H9 (cell line): ENCODE data around the gene EPC2. TPM values are rescaled to one million over a fixed set of nuclear protein-coding genes. Genes with fewer than 3 reads are reported as not detected.

ENCODE experiments used
- DNase-seq: peaks from one replicate; pipeline ENCODE4 v3.0.0-alpha.2; 2017
- H2AFZ ChIP-seq: one replicate; pipeline ENCODE4 v1.6.1; 2013; ENCODE audit warnings: mild to moderate bottlenecking, low read length, control low read depth, moderate library complexity
- H2AK5ac ChIP-seq: 2 replicates; pipeline ENCODE4 v1.6.1; 2013; ENCODE audit warnings: low read length, control low read depth, mixed read lengths; ENCODE audit not compliant: insufficient read length
- H2BK120ac ChIP-seq: one replicate; pipeline ENCODE4 v1.6.1; 2013; ENCODE audit warnings: low read depth, mild to moderate bottlenecking, low read length, control low read depth, inconsistent platforms; ENCODE audit not compliant: poor library complexity, severe bottlenecking
- H2BK12ac ChIP-seq: 2 replicates; pipeline ENCODE4 v1.6.1; 2013; ENCODE audit warnings: low read length, control low read depth, mixed read lengths, low read depth; ENCODE audit not compliant: insufficient read length
- H2BK15ac ChIP-seq: 2 replicates; pipeline ENCODE4 v1.6.1; 2013; ENCODE audit warnings: low read depth, low read length, control low read depth
- H2BK20ac ChIP-seq: one replicate; pipeline ENCODE4 v1.6.1; 2013; ENCODE audit warnings: low read depth, mild to moderate bottlenecking, low read length, control low read depth, inconsistent platforms; ENCODE audit not compliant: poor library complexity, severe bottlenecking
- H2BK5ac ChIP-seq: 2 replicates; pipeline ENCODE4 v1.6.1; 2013; ENCODE audit warnings: low read length, control low read depth, mixed read lengths; ENCODE audit not compliant: insufficient read length
- H3K14ac ChIP-seq: 2 replicates; pipeline ENCODE4 v1.6.1; 2013; ENCODE audit warnings: low read length, control low read depth; ENCODE audit not compliant: insufficient read depth
- H3K18ac ChIP-seq: 2 replicates; pipeline ENCODE4 v1.6.1; 2013; ENCODE audit warnings: low read depth, mild to moderate bottlenecking, mixed read lengths, low read length, control low read depth; ENCODE audit not compliant: insufficient read length
- H3K23ac ChIP-seq: 2 replicates; pipeline ENCODE4 v1.6.1; 2013; ENCODE audit warnings: low read length, control low read depth, mixed read lengths, low read depth; ENCODE audit not compliant: insufficient read length
- H3K23me2 ChIP-seq: 2 replicates; pipeline ENCODE4 v1.6.1; 2013; ENCODE audit warnings: low read depth, mild to moderate bottlenecking, mixed read lengths, low read length, control low read depth; ENCODE audit not compliant: insufficient read length, poor library complexity, severe bottlenecking
- H3K27ac ChIP-seq: 2 replicates; pipeline ENCODE4 v1.5.1; 2013; ENCODE audit warnings: low read length, control low read depth, mixed read lengths, low read depth; ENCODE audit not compliant: insufficient read length
- H3K27me3 ChIP-seq: 2 replicates; pipeline ENCODE4 v1.6.1; 2013; ENCODE audit warnings: low read length, control low read depth, inconsistent platforms; ENCODE audit not compliant: insufficient read depth
- H3K4ac ChIP-seq: 2 replicates; pipeline ENCODE4 v1.6.1; 2013; ENCODE audit warnings: low read depth, mild to moderate bottlenecking, control low read depth, inconsistent platforms, low read length, moderate library complexity
- H3K4me1 ChIP-seq: 2 replicates; pipeline ENCODE4 v1.6.1; 2013; ENCODE audit warnings: low read length, control low read depth, inconsistent platforms; ENCODE audit not compliant: insufficient read depth
- H3K4me2 ChIP-seq: 2 replicates; pipeline ENCODE4 v1.6.1; 2013; ENCODE audit warnings: low read length, control low read depth, mixed read lengths; ENCODE audit not compliant: insufficient read length, insufficient read depth
- H3K56ac ChIP-seq: 2 replicates; pipeline ENCODE4 v1.6.1; 2013; ENCODE audit warnings: low read depth, mild to moderate bottlenecking, mixed read lengths, low read length, control low read depth; ENCODE audit not compliant: insufficient read length
- H3K79me1 ChIP-seq: 2 replicates; pipeline ENCODE4 v1.6.1; 2013; ENCODE audit warnings: low read depth, mild to moderate bottlenecking, moderate library complexity, low read length, control low read depth, inconsistent platforms; ENCODE audit not compliant: insufficient read depth, poor library complexity, severe bottlenecking
- H3K79me2 ChIP-seq: 2 replicates; pipeline ENCODE4 v1.6.1; 2013; ENCODE audit warnings: low read length, control low read depth, inconsistent platforms; ENCODE audit not compliant: insufficient read depth
- H3K9ac ChIP-seq: 2 replicates; pipeline ENCODE4 v1.6.1; 2013; ENCODE audit warnings: low read length, control low read depth, mixed read lengths; ENCODE audit not compliant: insufficient read length; ENCODE audit errors: extremely low read depth
- H3K9me3 ChIP-seq: one replicate; pipeline ENCODE4 v1.6.1; 2013; ENCODE audit warnings: low read depth, low read length, inconsistent platforms; ENCODE audit not compliant: control insufficient read depth
- H3T11ph ChIP-seq: one replicate; pipeline ENCODE4 v1.6.1; 2013; ENCODE audit warnings: mild to moderate bottlenecking, low read length, control low read depth, inconsistent platforms
- H4K20me1 ChIP-seq: one replicate; pipeline ENCODE4 v1.6.1; 2013; ENCODE audit not compliant: control insufficient read depth, insufficient read length, insufficient read depth
- H4K5ac ChIP-seq: 2 replicates; pipeline ENCODE4 v1.6.1; 2013; ENCODE audit warnings: low read depth, mild to moderate bottlenecking, mixed read lengths, low read length, control low read depth; ENCODE audit not compliant: insufficient read length
- H4K8ac ChIP-seq: replicated peaks from 2 replicates; pipeline ENCODE4 v1.6.1; 2013; ENCODE audit warnings: low read length, control low read depth, mixed read lengths, low read depth; ENCODE audit not compliant: insufficient read length
- H4K91ac ChIP-seq: 2 replicates; pipeline ENCODE4 v1.6.1; 2013; ENCODE audit warnings: low read depth, mild to moderate bottlenecking, moderate library complexity, mixed read lengths, low read length, control low read depth; ENCODE audit not compliant: insufficient read length
- H3K27ac Mint-ChIP-seq, 3 experiments: 2 replicates in 2 of 3; 3 replicates in 1 of 3; pipeline ENCODE4 v1.8.0; 2020 to 2021; ENCODE audit warnings: mixed read lengths in 3 of 3, mild to moderate bottlenecking in 1 of 3, moderate library complexity in 1 of 3
- H3K27me3 Mint-ChIP-seq: 2 replicates; pipeline ENCODE4 v1.8.0; 2021; ENCODE audit warnings: low read depth, mild to moderate bottlenecking, moderate library complexity, mixed read lengths
- H3K36me3 Mint-ChIP-seq, 3 experiments: 2 replicates in 2 of 3; 3 replicates in 1 of 3; pipeline ENCODE4 v1.8.0; 2020 to 2021; ENCODE audit warnings: low read depth in 3 of 3, mixed read lengths in 3 of 3; ENCODE audit not compliant: insufficient read depth in 1 of 3
- H3K4me1 Mint-ChIP-seq, 2 experiments: 2 replicates each; pipeline ENCODE4 v1.8.0; 2020; ENCODE audit warnings: mixed read lengths in 2 of 2
- H3K4me3 Mint-ChIP-seq, 2 experiments: 2 replicates in 1 of 2; 3 replicates in 1 of 2; pipeline ENCODE4 v1.8.0; 2020 to 2021; ENCODE audit warnings: mild to moderate bottlenecking in 2 of 2, mixed read lengths in 2 of 2, moderate library complexity in 1 of 2
- H3K9me3 Mint-ChIP-seq, 2 experiments: 2 replicates in 1 of 2; 3 replicates in 1 of 2; pipeline ENCODE4 v1.8.0; 2020; ENCODE audit warnings: mild to moderate bottlenecking in 2 of 2, mixed read lengths in 2 of 2, moderate library complexity in 1 of 2
- WGBS: extraction: QIAGEN DNeasy Blood & Tissue Kit; methylation state at CpG from one replicate; pipeline ENCODE4 v1.1.7; 2013; ENCODE audit warnings: missing lambda C conversion rate, low lambda C conversion rate, mixed read lengths; ENCODE audit not compliant: insufficient read length; ENCODE audit errors: extremely low coverage; 5-methylcytosine and 5-hydroxymethylcytosine counted together
- total RNA-seq: library from RNA; stranded (reverse); gene quantifications from 2 replicates; pipeline ENCODE4 v1.2.1, GENCODE V29; 2021
- TF ChIP-seq, protein P1 (sequence below): fragments of 200-600 bp; sonication (generic); conservative IDR thresholded peaks from 3 replicates; pipeline ENCODE4 v1.8.0; 2021; ENCODE audit warnings: antibody characterized with exemption, mild to moderate bottlenecking

EPC2 gene
- total RNA-seq, 1 experiment from 2014 or later, result 31.3 TPM

DNA sequence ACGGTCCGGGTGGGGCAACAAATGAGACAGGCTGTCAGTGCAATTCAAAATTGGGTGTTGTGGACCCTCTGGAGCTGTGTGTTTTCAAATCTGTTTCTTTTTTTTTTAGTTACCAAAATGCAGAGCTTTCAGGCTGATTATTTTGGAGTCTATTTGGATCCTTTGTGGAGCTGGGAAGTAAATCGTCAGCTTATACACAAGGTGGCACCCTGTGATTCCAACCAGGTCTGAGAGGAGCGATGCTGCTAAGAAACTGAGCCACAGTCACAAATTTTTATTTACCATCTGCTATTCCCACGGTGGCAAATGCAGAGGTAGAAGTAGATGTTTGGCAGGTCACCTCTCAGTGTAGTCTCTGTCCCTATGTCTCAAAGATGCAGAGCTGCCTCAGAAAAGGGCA lies 3.8 kb upstream of the EPC2 start:
- peaks cover 16% of the 10 kb centered on the region for H3K27me3 Mint-ChIP-seq
- no peaks in the 10 kb centered on the region for H4K20me1 ChIP-seq
- no peak overlapping the region for H2BK12ac ChIP-seq
- TF ChIP-seq, protein P1, sequence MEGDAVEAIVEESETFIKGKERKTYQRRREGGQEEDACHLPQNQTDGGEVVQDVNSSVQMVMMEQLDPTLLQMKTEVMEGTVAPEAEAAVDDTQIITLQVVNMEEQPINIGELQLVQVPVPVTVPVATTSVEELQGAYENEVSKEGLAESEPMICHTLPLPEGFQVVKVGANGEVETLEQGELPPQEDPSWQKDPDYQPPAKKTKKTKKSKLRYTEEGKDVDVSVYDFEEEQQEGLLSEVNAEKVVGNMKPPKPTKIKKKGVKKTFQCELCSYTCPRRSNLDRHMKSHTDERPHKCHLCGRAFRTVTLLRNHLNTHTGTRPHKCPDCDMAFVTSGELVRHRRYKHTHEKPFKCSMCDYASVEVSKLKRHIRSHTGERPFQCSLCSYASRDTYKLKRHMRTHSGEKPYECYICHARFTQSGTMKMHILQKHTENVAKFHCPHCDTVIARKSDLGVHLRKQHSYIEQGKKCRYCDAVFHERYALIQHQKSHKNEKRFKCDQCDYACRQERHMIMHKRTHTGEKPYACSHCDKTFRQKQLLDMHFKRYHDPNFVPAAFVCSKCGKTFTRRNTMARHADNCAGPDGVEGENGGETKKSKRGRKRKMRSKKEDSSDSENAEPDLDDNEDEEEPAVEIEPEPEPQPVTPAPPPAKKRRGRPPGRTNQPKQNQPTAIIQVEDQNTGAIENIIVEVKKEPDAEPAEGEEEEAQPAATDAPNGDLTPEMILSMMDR, result peak; percentile 25; the same call in 1 of the 3 replicates
- no peak overlapping the region for H3T11ph ChIP-seq
- no peak overlapping the region for H4K91ac ChIP-seq
- H3K27ac ChIP-seq, result no peak overlapping the region
- peaks cover 0 to 2% of the 10 kb centered on the region in 2 experiments; a peak in 1 of 5 replicates for H3K9me3 Mint-ChIP-seq
- peaks cover under 1% of the 10 kb centered on the region for H3K79me2 ChIP-seq
- H3K4me1 ChIP-seq, result no peaks in the 10 kb centered on the region; the same call in 1 of the 2 replicates
- no peak overlapping the region for H3K9ac ChIP-seq
- H3K4ac ChIP-seq, result no peak overlapping the region
- H3K23me2 ChIP-seq, result peaks cover 8% of the 10 kb centered on the region
- H3K27ac Mint-ChIP-seq, result no peak overlapping the region
- H2BK20ac ChIP-seq, result no peak overlapping the region
- no peaks in the 10 kb centered on the region for H3K27me3 ChIP-seq
- H2AK5ac ChIP-seq, result no peak overlapping the region
- no peaks in the 10 kb centered on the region for H3K9me3 ChIP-seq
- peak overlapping the region; percentile 57 for H2AFZ ChIP-seq
- no peak for DNase-seq
- H3K23ac ChIP-seq, result no peak overlapping the region
- no peak overlapping the region for H3K4me3 Mint-ChIP-seq
- no peak overlapping the region for H2BK5ac ChIP-seq
- no peak overlapping the region for H2BK120ac ChIP-seq
- no peak overlapping the region for H3K56ac ChIP-seq
- peaks cover 0 to 2% (median 0%) of the 10 kb centered on the region in 3 experiments; a peak in 1 of 7 replicates for H3K36me3 Mint-ChIP-seq
- H3K4me2 ChIP-seq, result no peak overlapping the region
- no peaks in the 10 kb centered on the region for H3K79me1 ChIP-seq
- H4K8ac ChIP-seq, result no peak overlapping the region
- H3K4me1 Mint-ChIP-seq, result peaks cover 17% of the 10 kb centered on the region in 2 experiments
- H4K5ac ChIP-seq, result no peak overlapping the region
- H3K18ac ChIP-seq, result no peak overlapping the region
- no peak overlapping the region for H2BK15ac ChIP-seq
- H3K14ac ChIP-seq, result no peak overlapping the region
- no CpG with 5 or more reads among the region's 5 CpGs for WGBS
